ENCODE results near the gene DLGAP3.

DLGAP3 gene

DNA sequence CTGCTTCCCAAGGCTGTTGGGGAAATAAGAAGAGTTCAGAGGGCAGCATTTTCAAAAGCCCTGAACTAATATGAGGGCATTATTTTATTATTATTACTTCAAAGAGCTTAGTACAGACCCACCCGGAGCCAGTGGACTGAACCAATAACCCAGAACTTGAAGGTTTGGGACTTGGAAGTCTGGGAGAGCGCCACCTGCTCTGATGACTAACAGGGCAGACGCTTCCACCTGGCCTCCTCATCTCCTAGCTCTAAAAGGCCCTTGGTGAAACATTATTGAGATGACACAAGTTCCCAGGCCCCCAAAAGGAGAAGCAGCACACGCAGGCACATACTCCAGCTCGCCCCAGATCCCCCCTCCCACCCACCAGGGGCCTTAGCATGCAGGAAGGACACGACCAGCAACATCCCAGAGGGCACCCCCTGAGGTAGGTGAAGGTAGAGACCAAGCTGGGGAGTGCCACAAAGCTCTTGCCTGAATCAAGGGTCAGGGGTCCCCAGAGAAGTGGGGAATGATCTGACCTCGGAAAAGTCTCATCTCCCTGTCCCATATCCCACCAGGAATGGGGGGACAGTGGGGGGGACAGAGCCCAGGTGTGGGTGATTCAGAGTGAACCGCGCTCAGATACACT, 1.3 kb downstream of the DLGAP3 start:
- DNase-seq (ENCODE audit: low read depth), result no peak

DNA sequence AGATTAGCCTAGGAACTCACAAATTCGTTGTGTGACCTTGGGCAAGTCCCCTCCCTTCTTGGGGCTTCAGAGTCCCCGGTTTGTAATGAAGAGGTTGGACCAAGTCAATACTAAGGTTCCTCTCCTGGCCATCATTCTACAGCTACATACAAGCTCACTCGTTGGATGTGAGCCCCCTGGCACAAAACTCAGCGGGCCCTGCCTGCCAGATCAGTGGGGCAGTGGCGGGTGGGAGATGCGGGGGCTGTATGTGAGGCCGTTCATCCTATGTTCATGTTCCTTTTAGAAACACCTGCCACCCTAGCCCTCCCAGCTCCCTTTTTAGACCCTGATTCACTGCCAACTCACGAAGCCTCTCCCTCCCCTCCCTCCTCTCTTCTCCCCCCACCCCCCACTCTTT, 2.1 kb downstream of the DLGAP3 start:
- no peak for DNase-seq (ENCODE audit: low read depth)

DNA sequence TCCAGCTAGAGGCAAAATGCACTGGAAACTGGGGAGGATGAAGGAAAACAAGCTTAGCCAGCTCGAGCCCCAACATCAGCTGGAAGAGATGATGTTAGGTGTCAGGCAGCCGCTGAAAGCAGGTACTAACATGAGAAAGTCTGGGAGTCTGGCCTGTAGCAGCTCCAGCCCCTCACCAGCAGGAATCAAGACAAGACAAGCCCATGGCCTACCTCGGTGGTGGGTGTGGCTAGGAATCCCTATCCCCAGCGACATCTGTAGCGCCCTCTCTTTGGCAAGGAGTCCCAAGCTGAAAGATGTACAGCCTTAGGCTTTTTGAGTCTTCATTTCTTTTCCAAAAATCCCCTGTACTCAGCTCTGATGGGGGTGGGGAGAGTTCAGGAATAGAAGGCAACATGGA, 2.6 kb downstream of the DLGAP3 start:
- DNase-seq (ENCODE audit: low read depth), result no peak

DNA sequence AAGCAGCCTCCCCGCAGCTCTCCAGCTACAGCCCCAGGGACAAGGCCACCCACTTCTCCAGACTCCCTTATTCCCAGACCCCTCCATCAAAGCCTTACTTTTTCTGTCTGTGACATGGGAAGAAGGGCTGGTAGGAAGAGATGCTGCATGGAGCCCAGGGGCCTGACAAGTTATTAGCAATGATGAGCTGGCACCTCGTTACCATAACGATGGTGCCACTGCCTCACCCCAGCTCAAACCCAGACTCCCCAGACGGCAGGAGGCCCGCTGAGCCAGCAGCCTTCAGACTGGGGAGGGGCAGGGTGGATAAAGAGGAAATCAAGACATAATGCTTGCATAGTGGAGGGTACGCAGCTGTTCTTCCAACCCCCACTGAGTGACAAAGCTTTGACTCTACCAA, 3.3 kb downstream of the DLGAP3 start:
- no peak for DNase-seq (ENCODE audit: low read depth)

DNA sequence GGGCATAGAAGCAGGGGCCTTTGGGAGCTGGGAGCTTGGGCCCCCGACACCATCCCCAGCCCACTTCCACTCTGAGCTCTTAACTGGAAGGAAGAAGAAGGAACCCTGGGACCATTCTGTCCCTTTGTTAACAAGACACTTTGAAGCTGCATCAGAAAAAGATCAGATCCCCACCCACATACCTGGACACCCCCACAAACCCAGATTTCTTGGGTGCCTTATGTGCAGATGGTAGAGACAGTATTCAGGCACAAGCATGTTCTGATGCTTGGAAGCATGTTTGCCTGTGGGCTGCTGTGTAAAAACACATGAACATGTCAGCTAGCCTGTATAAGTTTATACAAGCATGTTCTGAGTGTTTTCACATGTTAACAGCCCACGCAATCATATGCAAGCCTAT, 3.7 kb downstream of the DLGAP3 start:
- DNase-seq (ENCODE audit: low read depth), result no peak

DNA sequence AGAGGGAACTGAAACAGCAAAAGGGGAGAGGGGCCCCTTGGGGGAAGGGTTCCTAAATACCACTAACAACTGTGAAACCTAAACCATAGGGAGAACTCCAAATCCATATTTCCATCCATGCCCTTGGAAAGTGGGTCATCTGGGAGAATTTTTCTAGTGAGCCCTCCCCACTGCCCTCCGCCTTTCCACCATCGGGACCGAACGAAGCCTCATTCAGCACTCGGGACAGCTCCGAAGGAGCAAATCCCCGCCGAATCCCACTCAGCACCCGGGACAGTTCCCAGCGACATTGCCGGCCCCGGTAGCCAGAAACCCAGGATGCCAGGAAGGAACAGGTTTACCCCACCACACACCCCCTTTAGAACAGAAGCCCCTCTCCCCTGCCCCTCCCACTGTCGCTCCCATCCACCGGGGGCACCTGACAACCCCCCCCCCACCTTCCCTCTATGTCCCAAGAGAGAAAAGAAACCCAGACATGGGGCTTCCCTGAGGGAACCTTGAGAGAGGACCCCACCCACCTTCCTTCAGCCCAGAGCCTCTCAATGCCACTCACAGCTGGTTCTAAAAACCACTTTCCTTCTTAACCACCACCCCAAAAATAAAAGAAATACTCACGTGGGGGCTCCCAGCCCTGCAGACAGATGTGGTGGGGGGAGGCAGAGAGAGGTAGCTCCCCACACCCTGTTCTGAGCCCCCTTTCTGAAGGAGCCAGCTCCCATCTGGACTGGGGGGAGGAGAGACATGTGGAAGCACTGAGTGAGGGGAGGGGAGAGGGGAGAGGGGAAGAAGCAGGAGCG, 4.5 kb downstream of the DLGAP3 start:
- no peak for DNase-seq (ENCODE audit: low read depth)

DNA sequence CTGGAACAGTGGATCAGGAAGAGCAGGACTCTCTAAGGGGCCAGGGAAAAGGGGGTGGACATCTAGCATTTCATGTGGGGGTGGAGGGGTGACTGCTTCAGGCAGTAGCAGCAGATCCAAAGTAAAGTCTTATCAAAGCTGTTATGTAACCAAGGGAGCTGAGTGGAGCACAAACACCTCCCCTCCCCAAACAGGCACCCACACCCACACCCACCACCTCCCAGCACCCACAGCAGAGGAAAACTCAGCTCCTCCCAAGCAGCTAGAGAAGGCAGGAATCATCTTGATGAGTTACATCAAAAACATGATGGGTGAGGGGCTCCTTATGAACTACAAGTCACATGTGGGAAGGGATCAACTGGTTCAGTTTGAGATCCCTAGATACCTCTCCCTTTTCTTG, 6.0 kb downstream of the DLGAP3 start:
- DNase-seq (ENCODE audit: low read depth), result no peak

DNA sequence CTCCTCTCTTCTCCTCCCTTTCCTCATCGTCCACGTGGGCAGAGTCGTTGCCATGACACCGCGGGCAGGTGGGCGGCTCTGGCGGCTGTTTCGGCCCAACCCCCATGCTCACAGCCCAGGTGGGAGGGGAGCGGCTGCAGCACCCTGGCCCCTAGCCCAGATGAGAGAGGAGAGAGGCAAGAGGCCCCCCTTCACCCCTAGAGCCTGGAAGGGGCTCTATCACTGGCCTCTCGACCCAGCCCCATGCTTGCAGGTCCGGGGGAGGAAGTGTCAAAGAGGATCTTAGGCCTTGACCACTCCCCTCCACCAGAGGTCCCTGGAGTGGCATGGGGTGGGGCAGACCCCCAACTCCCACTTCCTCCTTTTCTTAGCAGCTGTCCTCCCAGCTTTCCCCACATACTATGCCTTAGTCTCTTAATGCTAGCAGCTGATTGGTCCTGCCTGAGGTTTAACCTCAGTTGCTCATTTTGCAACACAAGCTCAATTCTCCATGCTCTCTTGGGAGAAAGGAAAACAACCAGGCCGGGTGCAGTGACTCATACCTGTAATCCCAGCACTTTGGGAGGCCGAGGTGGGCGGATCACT, 10.4 kb downstream of the DLGAP3 start:
- DNase-seq (ENCODE audit: low read depth), result no peak

DNA sequence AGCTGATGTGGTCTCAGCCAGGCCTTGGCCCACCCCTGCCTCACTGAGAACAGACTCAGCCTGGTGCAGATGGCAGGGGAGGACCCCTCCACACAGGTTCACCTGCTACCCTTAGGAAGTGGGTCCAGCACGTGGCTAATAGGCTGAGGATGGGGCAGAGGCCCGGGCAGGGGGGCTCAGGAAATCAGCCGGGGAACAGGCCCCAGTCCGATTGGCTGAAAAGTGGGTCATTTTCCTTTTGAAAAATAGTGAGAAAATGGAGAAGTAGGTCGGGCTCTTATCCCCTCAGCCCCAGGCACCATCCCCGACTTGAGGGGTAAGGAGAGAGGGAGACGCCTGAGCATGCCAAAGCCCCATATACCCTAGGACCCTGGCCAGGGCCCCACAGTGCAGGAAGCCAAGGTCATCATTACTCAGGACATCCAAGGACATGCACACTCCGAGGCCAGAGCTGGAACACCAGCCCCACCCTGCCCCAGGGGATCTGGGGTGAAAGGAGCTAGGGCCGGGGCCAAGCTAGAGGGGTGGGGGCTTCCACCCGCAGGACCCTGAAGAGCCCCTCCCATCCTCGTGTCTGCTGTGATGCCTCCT, 11.0 kb downstream of the DLGAP3 start:
- DNase-seq (ENCODE audit: low read depth), result no peak

DNA sequence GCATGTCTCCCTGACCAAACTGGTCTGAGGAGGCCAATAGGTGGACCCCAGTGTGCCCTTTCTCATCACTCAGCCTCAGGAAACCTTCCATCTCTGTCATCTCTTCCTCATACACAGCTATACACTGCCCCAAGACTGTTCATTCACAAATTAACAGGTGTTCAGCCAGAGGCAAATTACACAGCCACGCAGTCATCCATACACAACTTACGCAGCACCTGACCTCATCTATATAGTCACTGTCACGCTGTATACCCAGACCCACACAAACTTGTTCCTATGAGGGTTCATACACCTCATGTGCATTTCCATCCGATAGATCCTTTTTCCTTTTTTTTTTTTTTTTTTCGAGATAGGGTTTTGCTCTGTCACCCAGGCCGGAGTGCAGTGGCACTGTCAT, 12.4 kb downstream of the DLGAP3 start:
- no peak for DNase-seq (ENCODE audit: low read depth)

DNA sequence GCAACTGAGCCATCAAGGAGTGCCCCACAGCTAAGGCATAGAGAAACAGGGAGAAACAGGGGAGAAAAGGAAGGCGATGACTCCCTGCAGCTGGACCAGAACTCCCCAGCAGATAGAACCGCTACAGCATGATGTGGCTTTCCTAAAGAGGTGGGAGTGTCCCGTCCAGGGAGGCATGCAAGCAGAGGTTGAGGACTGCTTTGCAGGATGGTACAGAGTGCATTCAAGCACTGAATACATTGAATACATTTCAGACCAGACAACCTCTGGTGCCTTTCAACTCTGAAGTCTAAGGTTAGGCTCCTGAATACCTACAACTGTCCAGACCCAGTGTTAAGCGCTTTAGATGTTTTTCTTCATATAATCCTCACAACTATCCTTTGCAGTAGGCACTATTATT, 13.3 kb downstream of the DLGAP3 start:
- DNase-seq (ENCODE audit: low read depth), result no peak

DNA sequence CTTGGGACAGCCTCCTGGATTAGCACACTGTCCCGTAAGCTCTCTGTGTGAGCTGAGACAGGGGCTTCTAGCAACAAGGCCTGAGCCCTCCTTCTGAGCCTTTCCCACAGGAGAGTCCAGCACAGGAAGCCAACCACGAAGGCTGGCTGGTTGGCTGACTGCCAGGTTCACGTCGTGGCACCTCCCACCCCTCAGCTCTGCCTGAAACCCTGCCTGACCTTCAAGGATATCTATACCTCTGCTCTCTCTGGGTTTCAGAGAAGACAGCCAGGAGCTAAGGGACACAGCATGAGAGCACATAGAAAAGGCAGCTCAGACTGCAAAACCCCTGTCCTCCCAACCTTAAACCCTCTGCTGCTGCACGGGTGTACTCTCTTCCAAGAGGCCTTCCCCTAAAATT, 13.9 kb downstream of the DLGAP3 start:
- DNase-seq (ENCODE audit: low read depth), result no peak

DNA sequence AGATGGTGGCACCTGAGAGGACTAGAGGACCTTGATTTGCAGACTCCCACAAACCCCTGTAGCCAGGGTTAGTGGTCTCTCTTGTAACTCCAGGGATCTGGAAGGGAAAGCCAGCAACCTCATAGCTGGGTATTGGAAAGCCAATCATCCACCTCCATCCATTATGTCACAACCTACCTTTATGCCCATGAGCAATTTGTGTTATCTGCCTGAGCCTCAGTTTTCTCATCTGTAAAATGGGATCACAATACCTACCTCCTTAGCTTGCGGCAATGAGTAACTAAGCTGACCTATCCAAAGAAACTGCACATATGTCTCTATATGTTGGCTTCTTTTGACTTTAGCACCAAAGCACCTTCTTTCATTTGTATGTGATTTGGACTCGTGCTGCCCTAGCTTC, 14.5 kb downstream of the DLGAP3 start:
- DNase-seq (ENCODE audit: low read depth), result no peak

DNA sequence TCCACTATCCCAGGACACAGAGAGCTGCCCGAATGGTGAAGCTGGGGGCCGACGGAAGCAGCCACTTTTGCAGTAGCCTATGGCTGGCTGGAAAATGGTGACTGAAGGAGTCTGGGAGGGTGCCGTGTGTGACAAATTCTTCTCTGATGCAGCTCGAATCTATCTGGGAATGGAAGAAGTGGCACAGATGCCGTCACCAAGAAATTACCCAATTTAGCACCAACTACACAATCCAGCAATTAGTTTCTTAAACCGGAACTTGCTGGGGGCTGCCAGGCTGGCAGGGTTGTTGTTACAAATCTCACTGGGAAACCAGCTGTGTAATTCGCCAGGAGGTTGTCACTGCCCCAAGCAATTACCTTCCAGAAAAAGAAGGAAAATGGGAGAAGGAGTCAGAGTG, 18.0 kb downstream of the DLGAP3 start:
- DNase-seq (ENCODE audit: low read depth), result no peak

DNA sequence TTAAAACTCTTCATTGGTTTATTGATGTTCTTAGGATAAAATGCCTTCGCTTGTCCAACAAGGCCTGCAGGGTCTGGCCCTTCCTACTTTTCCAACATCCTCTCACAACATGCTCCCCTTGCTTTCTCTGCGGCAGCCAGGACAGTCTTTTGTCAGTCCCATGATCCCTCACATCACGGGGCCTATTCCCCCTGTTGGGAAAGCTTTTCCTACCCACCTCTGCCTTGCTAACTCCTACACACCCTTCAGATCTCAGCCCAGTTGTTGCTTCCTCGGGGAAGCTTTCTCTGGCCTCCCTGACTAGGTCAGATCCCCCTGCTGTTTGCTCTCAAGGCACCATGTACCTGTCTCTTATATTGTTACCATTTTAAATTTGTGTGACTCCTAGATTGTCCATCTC, 19.0 kb downstream of the DLGAP3 start:
- DNase-seq (ENCODE audit: low read depth), result no peak

DNA sequence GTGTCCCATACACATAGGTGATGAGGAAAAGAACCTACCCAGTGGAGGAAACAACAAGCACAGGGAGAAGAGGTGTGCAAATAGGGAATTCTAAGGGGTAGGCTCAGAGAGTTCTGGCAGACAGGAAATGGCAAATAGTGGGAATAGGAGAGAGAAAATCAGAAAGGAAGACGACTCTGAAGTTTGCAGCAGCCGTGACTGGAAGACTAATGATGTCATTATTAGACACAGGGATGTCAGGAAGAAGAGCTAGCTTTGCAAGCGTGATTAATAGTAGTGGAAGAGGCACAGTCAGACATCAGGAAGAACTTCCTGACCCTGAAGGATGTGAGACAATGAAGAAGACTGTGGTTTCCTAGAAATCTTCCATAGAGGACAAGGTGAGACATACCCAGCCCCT, 21.1 kb downstream of the DLGAP3 start:
- DNase-seq (ENCODE audit: low read depth), result no peak

DNA sequence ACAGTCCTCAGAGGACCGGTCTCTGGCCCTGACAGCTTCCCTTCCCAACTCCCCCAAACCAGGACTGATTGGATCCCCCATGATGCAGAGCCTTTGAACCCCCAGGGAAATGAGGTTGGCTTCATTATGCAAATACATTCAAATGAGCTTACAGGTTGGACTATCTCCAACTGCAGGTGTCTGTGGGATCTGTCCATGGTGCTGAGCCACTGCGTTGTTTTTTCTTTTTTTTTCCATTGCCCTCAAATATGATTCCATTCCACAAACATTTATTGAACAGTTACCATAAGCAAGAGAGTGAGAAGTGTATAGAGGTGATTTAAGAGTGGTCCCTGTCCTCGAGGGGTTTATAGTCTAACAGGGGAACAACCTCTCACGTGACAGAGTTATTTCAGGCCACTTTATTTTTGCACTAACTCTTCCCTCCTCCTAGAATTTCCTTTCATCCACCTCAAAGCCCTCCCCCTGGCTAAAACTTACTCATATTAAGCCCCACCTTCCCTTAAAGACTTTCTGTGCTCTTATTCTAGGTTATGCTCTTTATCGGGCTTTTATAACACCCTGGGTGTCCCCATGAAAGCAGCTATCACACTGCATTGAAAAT, 21.9 kb downstream of the DLGAP3 start:
- no peak for DNase-seq (ENCODE audit: low read depth)

DNA sequence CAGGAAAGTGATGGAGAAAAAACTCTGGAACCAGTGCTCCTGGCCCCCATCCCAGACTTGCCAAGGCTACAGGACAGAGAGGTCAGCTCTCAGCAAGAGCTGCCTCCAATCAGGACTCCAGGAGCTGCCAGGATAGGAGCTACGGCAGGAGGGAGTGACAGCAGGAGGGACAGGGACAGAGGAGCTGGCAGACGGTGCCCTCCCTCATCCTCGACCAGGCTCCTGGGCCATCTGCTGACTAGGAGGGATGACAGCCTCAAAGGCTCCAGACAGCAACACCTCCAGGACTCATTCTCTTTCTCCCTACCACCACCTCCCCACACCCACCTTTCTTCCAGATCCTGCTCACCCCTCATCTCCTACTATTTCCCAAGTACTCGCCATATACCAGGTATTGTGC, 22.7 kb downstream of the DLGAP3 start:
- DNase-seq (ENCODE audit: low read depth), result no peak

DNA sequence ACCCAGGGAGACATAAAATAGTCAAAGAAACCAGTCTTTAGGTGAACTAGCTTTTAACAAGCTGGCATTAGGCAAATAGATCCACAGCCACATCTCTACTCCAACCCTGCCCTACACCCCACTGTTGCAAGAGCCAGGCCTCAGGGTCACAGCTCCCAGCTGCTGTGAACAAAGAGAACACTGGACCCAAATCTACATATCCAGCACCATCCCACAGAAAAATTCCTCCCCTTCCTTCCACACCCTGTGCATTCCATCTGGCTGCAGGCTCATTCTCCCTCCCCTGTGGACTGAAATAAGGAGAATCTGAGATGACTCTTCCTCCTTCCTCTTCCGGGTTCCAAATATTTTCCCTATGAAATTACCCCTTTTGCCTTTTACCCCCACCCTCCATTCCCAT, 23.2 kb downstream of the DLGAP3 start:
- no peak for DNase-seq (ENCODE audit: low read depth)

DNA sequence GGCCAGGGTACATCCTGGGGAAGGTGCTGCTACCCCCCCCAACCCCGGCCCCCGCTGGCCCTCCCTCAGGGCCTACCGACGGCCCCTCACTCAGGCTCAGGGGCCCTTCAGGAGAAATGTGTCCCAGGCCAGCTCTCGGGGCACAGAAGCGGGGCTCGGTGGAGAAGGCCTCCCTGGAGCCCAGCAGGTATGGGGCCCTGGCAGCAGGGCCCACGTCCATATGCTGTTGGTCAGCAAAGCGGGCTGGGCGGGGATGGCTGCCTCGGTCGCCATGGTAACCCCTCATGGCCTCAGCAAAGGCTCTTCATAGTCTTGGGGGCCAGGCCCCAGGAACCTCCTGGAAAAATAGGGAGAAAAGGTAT, 24.4 kb downstream of the DLGAP3 start:
- no peak for DNase-seq (ENCODE audit: low read depth)

DNA sequence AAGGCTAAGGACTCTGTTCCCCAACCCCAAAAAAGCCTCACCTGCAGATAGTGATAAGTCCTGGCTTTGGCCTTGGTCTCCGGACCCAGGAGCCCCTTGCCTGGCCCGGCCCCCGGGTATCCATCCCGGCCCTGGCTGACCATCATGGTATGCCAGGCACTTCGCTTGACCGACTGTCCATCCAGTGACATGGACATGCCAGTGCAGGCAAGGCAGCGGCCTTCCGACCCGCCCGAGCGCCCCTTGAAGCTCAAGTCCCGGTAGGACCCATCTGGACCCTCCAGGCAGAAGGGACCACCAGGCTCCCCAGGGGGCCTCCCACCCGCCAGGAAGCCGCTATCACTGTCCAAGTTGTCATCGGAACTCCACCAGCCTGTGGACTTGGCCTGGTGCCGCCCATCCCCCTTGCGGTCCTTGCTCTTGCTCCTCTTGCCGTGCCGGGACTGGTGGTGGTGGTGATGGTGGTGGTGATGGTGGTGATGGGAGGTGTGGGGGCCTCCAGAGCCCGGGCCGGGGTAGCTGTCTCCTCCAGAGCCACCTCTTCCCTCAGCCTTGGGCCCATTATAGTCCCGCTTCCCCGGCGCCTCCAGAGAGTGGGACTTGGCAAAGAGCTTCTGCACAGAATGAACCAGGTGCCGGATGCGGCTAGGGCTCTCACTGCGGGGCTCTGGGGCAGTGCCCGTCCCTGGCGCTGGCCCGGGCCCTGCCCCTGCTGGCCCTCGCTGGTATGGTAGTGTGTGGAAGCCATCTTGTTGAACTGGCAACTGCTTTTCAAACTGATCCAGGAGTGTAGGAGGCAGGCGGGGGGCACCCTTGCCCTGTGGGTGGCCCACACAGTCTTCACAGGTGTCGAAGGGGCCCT, 25.0 kb downstream of the DLGAP3 start:
- no peak for DNase-seq (ENCODE audit: low read depth)

DNA sequence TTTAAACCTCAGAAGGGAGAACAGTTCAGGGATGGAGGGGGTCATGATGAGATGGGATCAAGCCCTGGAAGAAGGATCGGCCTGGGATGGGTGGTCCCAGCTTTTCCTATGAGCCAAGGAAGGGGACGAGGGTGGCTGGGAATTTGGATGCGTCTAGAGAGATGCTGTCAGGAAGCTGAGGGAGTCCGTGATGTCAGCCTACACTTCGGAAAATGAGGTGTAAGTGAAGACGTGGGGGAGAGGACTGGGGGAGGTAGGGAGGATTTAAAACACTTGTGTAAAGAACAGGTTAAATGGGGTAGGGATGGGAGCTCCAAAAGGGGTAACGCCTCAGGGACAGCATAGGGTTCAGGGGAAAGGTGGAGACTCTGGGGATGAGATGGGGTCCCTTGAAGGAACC, 27.5 kb downstream of the DLGAP3 start:
- no peak for DNase-seq (ENCODE audit: low read depth)

Measured in stimulated activated CD8-positive, alpha-beta memory T cell treated with anti-CD3 and anti-CD28 coated beads, Interleukin-15, amount 100 ng/mL, for 24 hours (primary cell).